ENCODE data around the gene KCNJ1.

The KCNJ1 gene

GRCh38 chr11:128867277-128867676 lies at the start of gene KCNJ1:
Gene KCNJ1, minus strand, starts transcription at chr11:128867296. Its CDS starts 27,053 bp downstream, at chr11:128840243.
- DNase-seq (ENCODE audit: low read depth in 2 of 2), result no peak

GRCh38 chr11:128916681-128917080 lies 49.6 kb upstream of the KCNJ1 start:
- no peak for DNase-seq (ENCODE audit: low read depth in 2 of 2)

- no peak for DNase-seq (ENCODE audit: low read depth in 2 of 2)
Measured at GRCh38 chr11:128916037-128916572, 49.0 kb upstream of the KCNJ1 start.

- no peak for DNase-seq (ENCODE audit: low read depth in 2 of 2)
Measured at GRCh38 chr11:128915149-128915521, 48.0 kb upstream of the KCNJ1 start.

GRCh38 chr11:128914216-128915148 lies 47.4 kb upstream of the KCNJ1 start:
- DNase-seq (ENCODE audit: low read depth in 2 of 2), result no peak

- no peak for DNase-seq (ENCODE audit: low read depth in 2 of 2)
Measured at GRCh38 chr11:128913806-128914205, 46.7 kb upstream of the KCNJ1 start.

GRCh38 chr11:128911701-128912100 lies 44.6 kb upstream of the KCNJ1 start:
- DNase-seq (ENCODE audit: low read depth in 2 of 2), result no peak

- no peak for DNase-seq (ENCODE audit: low read depth in 2 of 2)
Measured at GRCh38 chr11:128911239-128911638, 44.1 kb upstream of the KCNJ1 start.

GRCh38 chr11:128910576-128910975 lies 43.5 kb upstream of the KCNJ1 start:
- DNase-seq (ENCODE audit: low read depth in 2 of 2), result no peak

- no peak for DNase-seq (ENCODE audit: low read depth in 2 of 2)
Measured at GRCh38 chr11:128909438-128910125, 42.5 kb upstream of the KCNJ1 start.

- no peak for DNase-seq (ENCODE audit: low read depth in 2 of 2)
Measured at GRCh38 chr11:128908391-128909246, 41.5 kb upstream of the KCNJ1 start.

GRCh38 chr11:128907585-128907984 lies 40.5 kb upstream of the KCNJ1 start:
- DNase-seq (ENCODE audit: low read depth in 2 of 2), result no peak

- DNase-seq (ENCODE audit: low read depth in 2 of 2), result no peak
Measured at GRCh38 chr11:128906185-128907050, 39.3 kb upstream of the KCNJ1 start.

- DNase-seq (ENCODE audit: low read depth in 2 of 2), result no peak
Measured at GRCh38 chr11:128905345-128906184, 38.5 kb upstream of the KCNJ1 start.

- DNase-seq (ENCODE audit: low read depth in 2 of 2), result no peak
Measured at GRCh38 chr11:128904656-128905344, 37.7 kb upstream of the KCNJ1 start.

- DNase-seq (ENCODE audit: low read depth in 2 of 2), result no peak
Measured at GRCh38 chr11:128904303-128904655, 37.2 kb upstream of the KCNJ1 start.

- DNase-seq (ENCODE audit: low read depth in 2 of 2), result no peak
Measured at GRCh38 chr11:128903248-128904061, 36.4 kb upstream of the KCNJ1 start.

GRCh38 chr11:128902515-128903066 lies 35.5 kb upstream of the KCNJ1 start:
- no peak for DNase-seq (ENCODE audit: low read depth in 2 of 2)
